C4-2B (cell line): ENCODE data around the gene PCDHGA11.
A peak's percentile ranks its signal among the peaks of the same experiment; 100 is the strongest.
"Not testable (repeated sequence)": the region's sequence is repeated elsewhere in the genome, so short reads cannot be mapped to it uniquely, and the experiment has no call there.

Experiments
- H3K27ac ChIP-seq: fragments of 450-650 bp; 2 replicates; pipeline ENCODE4 v1.5.1; 2017
- CTCF ChIP-seq: fragments of 450-650 bp; conservative IDR thresholded peaks from 2 replicates; pipeline ENCODE4 v1.5.1; 2017; ENCODE audit warnings: mild to moderate bottlenecking
- ZFX ChIP-seq: fragments of 450-650 bp; IDR thresholded peaks from 2 replicates; pipeline ENCODE4 v1.6.1; 2017

The PCDHGA11 gene

GRCh38 chr5:141383345-141383744 lies 37.5 kb upstream of the PCDHGA11 start:
- no peak for TF ChIP-seq CTCF
- TF ChIP-seq ZFX: no peak
- H3K27ac ChIP-seq: no peak overlapping the region

- no peak for TF ChIP-seq ZFX
- no peak for TF ChIP-seq CTCF
- no peak overlapping the region for H3K27ac ChIP-seq
These were observed 36.2 kb upstream of the PCDHGA11 start for GRCh38 chr5:141384471-141385267.

GRCh38 chr5:141387557-141388311 lies 33.1 kb upstream of the PCDHGA11 start, which contains the start of gene PCDHGB4:
Gene PCDHGB4, plus strand, starts transcription at chr5:141387698. Its CDS starts 187 bp downstream, at chr5:141387885.
- peak; percentile 75 for TF ChIP-seq CTCF
- not testable (repeated sequence) for H3K27ac ChIP-seq

GRCh38 chr5:141388661-141389060 lies 32.2 kb upstream of the PCDHGA11 start:
- no peak for TF ChIP-seq CTCF
- no peak for TF ChIP-seq ZFX
- H3K27ac ChIP-seq: no peak overlapping the region

- TF ChIP-seq ZFX (no peak), CTCF (no peak)
- H3K27ac ChIP-seq: no peak overlapping the region
These were observed 31.5 kb upstream of the PCDHGA11 start for GRCh38 chr5:141389153-141390042.

- no peak within 1 kb of the TSS for H3K27ac ChIP-seq
- TF ChIP-seq ZFX: no peak
- peak; percentile 88 for TF ChIP-seq CTCF
These were observed 28.2 kb upstream of the PCDHGA11 start, which contains the start of gene PCDHGA8 for GRCh38 chr5:141392429-141393198. Gene PCDHGA8, plus strand, starts transcription at chr5:141392633. Its CDS starts 181 bp downstream, at chr5:141392814.
